Measurements from ENCODE around the gene SPPL3. TPM values are rescaled to one million over a fixed set of nuclear protein-coding genes. Genes with fewer than 3 reads are reported as not detected.

The SPPL3 gene
- total RNA-seq, 1 experiment from 2014 or later, result 18.8 TPM

- ATAC-seq (no peak), DNase-seq (no peak)
- H3K79me2 ChIP-seq (ENCODE audit: low read length), result no peaks in the 10 kb centered on the region
- POLR2A ChIA-PET (ENCODE audit: unreplicated experiment), result no interaction called here
- no peak overlapping the region for H3K9ac ChIP-seq (ENCODE audit: low read length)
- H3K4me2 ChIP-seq (ENCODE audit: low read length), result no peak overlapping the region
- no peaks in the 10 kb centered on the region for H4K20me1 ChIP-seq (ENCODE audit: low read length)
- no peaks in the 10 kb centered on the region for H3K9me2 ChIP-seq (replicated peaks; ENCODE audit: low read length)
- no peaks in the 10 kb centered on the region for H3K36me3 ChIP-seq (ENCODE audit: low read depth, low read length)
- no peak overlapping the region for H3K27ac ChIP-seq (ENCODE audit: low read length)
- no peak overlapping the region for H3K4me3 ChIP-seq (ENCODE audit: low read length)
- H3F3A ChIP-seq (ENCODE audit: low read length, unreplicated experiment), result no peaks in the 10 kb centered on the region
- no TSS peak for BruUV-seq (replicated peaks)
- H2AFZ ChIP-seq (ENCODE audit: low read length), result no peak overlapping the region
- CTCF ChIA-PET, result no interaction called here
- no peaks in the 10 kb centered on the region for H3K4me1 ChIP-seq (ENCODE audit: insufficient read depth, low read length)
- no peaks in the 10 kb centered on the region for H3K9me3 ChIP-seq (ENCODE audit: low read length)
- no peaks in the 10 kb centered on the region for H3K27me3 ChIP-seq (ENCODE audit: low read length)
- intact Hi-C loops (cut with micrococcal nuclease), result no loop called here
- TF ChIP-seq EZH2phosphoT487 (IDR thresholded peaks at IDR 0.05; ENCODE audit: borderline replicate concordance, low read length) (no peak), EZH2 (IDR thresholded peaks at IDR 0.05; ENCODE audit: low read length, unreplicated experiment) (no peak), CTCF (conservative IDR thresholded peaks at IDR 0.05; ENCODE audit: low read depth, low read length) (no peak)
These were observed 37.3 kb upstream of the SPPL3 start for GRCh38 chr12:120941412-120941811.

GRCh38 chr12:120940799-120941198 lies 36.6 kb upstream of the SPPL3 start:
- Histone ChIP-seq H3K36me3 (ENCODE audit: low read depth, low read length) (no peaks in the 10 kb centered on the region), H3K9me3 (ENCODE audit: low read length) (no peaks in the 10 kb centered on the region), H4K20me1 (ENCODE audit: low read length) (no peaks in the 10 kb centered on the region), H3K4me3 (ENCODE audit: low read length) (no peak overlapping the region), H3K4me2 (ENCODE audit: low read length) (no peak overlapping the region), H3K9me2 (replicated peaks; ENCODE audit: low read length) (no peaks in the 10 kb centered on the region), H3K4me1 (ENCODE audit: insufficient read depth, low read length) (no peaks in the 10 kb centered on the region), H3K27me3 (ENCODE audit: low read length) (no peaks in the 10 kb centered on the region), H3K27ac (ENCODE audit: low read length) (no peak overlapping the region), H3K79me2 (ENCODE audit: low read length) (no peaks in the 10 kb centered on the region), H3F3A (ENCODE audit: low read length, unreplicated experiment) (no peaks in the 10 kb centered on the region), H3K9ac (ENCODE audit: low read length) (no peak overlapping the region), H2AFZ (ENCODE audit: low read length) (no peak overlapping the region)
- ATAC-seq (no peak), DNase-seq (no peak)
- intact Hi-C loops (cut with micrococcal nuclease), result no loop called here
- no TSS peak for BruUV-seq (replicated peaks)
- TF ChIP-seq EZH2 (IDR thresholded peaks at IDR 0.05; ENCODE audit: low read length, unreplicated experiment) (no peak), EZH2phosphoT487 (IDR thresholded peaks at IDR 0.05; ENCODE audit: borderline replicate concordance, low read length) (no peak), CTCF (conservative IDR thresholded peaks at IDR 0.05; ENCODE audit: low read depth, low read length) (no peak)
- ChIA-PET POLR2A (ENCODE audit: unreplicated experiment) (no interaction called here), CTCF (no interaction called here)

GRCh38 chr12:120940006-120940405 lies 35.8 kb upstream of the SPPL3 start:
- H3K27me3 ChIP-seq (ENCODE audit: low read length), result no peaks in the 10 kb centered on the region
- no peaks in the 10 kb centered on the region for H3F3A ChIP-seq (ENCODE audit: low read length, unreplicated experiment)
- ATAC-seq (no peak), DNase-seq (no peak)
- no peak overlapping the region for H2AFZ ChIP-seq (ENCODE audit: low read length)
- no peaks in the 10 kb centered on the region for H3K36me3 ChIP-seq (ENCODE audit: low read depth, low read length)
- TF ChIP-seq EZH2phosphoT487 (IDR thresholded peaks at IDR 0.05; ENCODE audit: borderline replicate concordance, low read length) (no peak), CTCF (conservative IDR thresholded peaks at IDR 0.05; ENCODE audit: low read depth, low read length) (no peak), EZH2 (IDR thresholded peaks at IDR 0.05; ENCODE audit: low read length, unreplicated experiment) (no peak)
- ChIA-PET CTCF (interaction anchor here (0.6 kb wide), 1 partner anchor 11 kb away, joined by 6 read pairs; no protein-coding TSS in a partner anchor), POLR2A (ENCODE audit: unreplicated experiment) (interaction anchor here (0.6 kb wide), 1 partner anchor 887 kb away, joined by 4 read pairs; no protein-coding TSS in a partner anchor)
- no TSS peak for BruUV-seq (replicated peaks)
- no peak overlapping the region for H3K9ac ChIP-seq (ENCODE audit: low read length)
- intact Hi-C loops (cut with micrococcal nuclease), result no loop called here
- no peaks in the 10 kb centered on the region for H3K9me2 ChIP-seq (replicated peaks; ENCODE audit: low read length)
- H4K20me1 ChIP-seq (ENCODE audit: low read length), result no peaks in the 10 kb centered on the region
- no peaks in the 10 kb centered on the region for H3K4me1 ChIP-seq (ENCODE audit: insufficient read depth, low read length)
- H3K4me3 ChIP-seq (ENCODE audit: low read length), result no peak overlapping the region
- no peaks in the 10 kb centered on the region for H3K9me3 ChIP-seq (ENCODE audit: low read length)
- H3K27ac ChIP-seq (ENCODE audit: low read length), result no peak overlapping the region
- H3K79me2 ChIP-seq (ENCODE audit: low read length), result no peaks in the 10 kb centered on the region
- no peak overlapping the region for H3K4me2 ChIP-seq (ENCODE audit: low read length)

All from PC-3 (cell line).